Heart right ventricle (tissue), 16 donors: ENCODE data around the gene SLC22A13. TPM values are rescaled to one million over a fixed set of nuclear protein-coding genes. Genes with fewer than 3 reads are reported as not detected.

Experiments
- ATAC-seq, 8 donors: fragments of 200-7000 bp; cut with Tn5 transposase; one replicate each; pipeline ENCODE4 v1.9.1; 2020; ENCODE audit warnings: mild to moderate bottlenecking in 8 of 8, moderate library complexity in 8 of 8, moderate number of reproducible peaks in 1 of 8
- DNase-seq, 2 donors: peaks; one replicate each; pipeline ENCODE4 v3.0.0-alpha.2; 2020
- H3K27ac ChIP-seq, 10 donors: fragments of 200-600 bp; sonication (generic) in 2 of 10; one replicate each; pipeline versions ENCODE4 v1.5.0 to v1.8.0; 2020 to 2022; ENCODE audit warnings: mild to moderate bottlenecking in 3 of 10
- H3K27me3 ChIP-seq, 7 donors: fragments of 200-600 bp; one replicate each; pipeline ENCODE4 v1.8.0; 2021 to 2022; ENCODE audit warnings: mild to moderate bottlenecking in 2 of 7
- H3K36me3 ChIP-seq, 9 donors: fragments of 200-600 bp; sonication (generic) in 1 of 9; one replicate each; pipeline versions ENCODE4 v1.5.0 to v1.8.0; 2020 to 2022; ENCODE audit warnings: mild to moderate bottlenecking in 2 of 9
- H3K4me1 ChIP-seq, 9 donors: fragments of 200-600 bp; sonication (generic) in 1 of 9; one replicate each; pipeline versions ENCODE4 v1.5.0 to v1.8.0; 2020 to 2022; ENCODE audit warnings: mild to moderate bottlenecking in 4 of 9
- H3K4me3 ChIP-seq, 10 donors: fragments of 200-600 bp; sonication (generic) in 2 of 10; one replicate each; pipeline versions ENCODE4 v1.5.0 to v1.8.0; 2020 to 2022; ENCODE audit warnings: mild to moderate bottlenecking in 7 of 10, moderate library complexity in 2 of 10
- H3K9me3 ChIP-seq, 11 donors: fragments of 200-600 bp in 10 of 11; sonication (generic) in 2 of 11; one replicate each; pipeline versions ENCODE4 v1.5.0 to v1.8.0; 2013 to 2022; ENCODE audit warnings: mild to moderate bottlenecking in 2 of 11, control low read depth in 1 of 11, moderate library complexity in 1 of 11
- intact Hi-C, 10 donors: fragments of 100-400 bp; cut with DNase I; formaldehyde crosslinking; loops; one replicate each; pipeline versions ENCODE4 v1.11.1 to v1.14.2; 2022
- polyA plus RNA-seq, 2 donors: library from polyadenylated mRNA; stranded (reverse); fragments of 200-250 nt; gene quantifications; one replicate each; pipeline ENCODE4 v1.2.3, GENCODE V29; 2013
- total RNA-seq, 10 donors: library from RNA; stranded (reverse); fragmentation: NEBNext Ultra II Directional in 3 of 10; extraction: Animal tissue kit (Norgen Biotek cat#: 25700) in 3 of 10; gene quantifications; one replicate each; pipeline versions ENCODE4 v1.2.1 to v1.2.4, GENCODE V29; 2021 to 2023
- TF ChIP-seq, protein P1 (sequence below), 9 donors: fragments of 200-600 bp; sonication (generic) in 2 of 9; IDR thresholded peaks; one replicate each; pipeline versions ENCODE4 v1.5.0 to v1.8.0; 2021 to 2022; ENCODE audit warnings: antibody characterized with exemption in 9 of 9, mild to moderate bottlenecking in 5 of 9, moderate library complexity in 1 of 9
- donor health status: Arrhythmogenic right ventricular cardiomyopathy.
- donor health status: ischemic (EF 13 %, LVEDD 7.1; RV severe dilation, severe dysfunction).
- donor health status: healthy with polysubstance abuse.
- donor health status: DM: no; HTN: yes; CAD: no.
- donor health status: DM: no; HTN: no; CAD: no.
- donor health status: ischemic (EF 25% LVEDD 6.9; RV normal size, moderate dysfunction).
- donor health status: ischemic (EF 25% LVEDD 5.7; RV mildly dilated, moderate dysfunction).
- donor health status: healthy.
- donor health status: DM: yes; HTN: yes; CAD: no.
- donor health status: Ischemic cardiomyopathy.
- donor health status: ischemic (EF 35%, LVEDD 5.7; RV mildly dilated, moderate dysfunction).
- donor health status: nonischemic (EF 11% LVEDD 7.7; RV severe dilation, severe dysfunction).
- donor health status: DM: yes; HTN: yes; CAD: no.
- donor health status: PGD.
- donor health status: ischemic (EF 29% LVEDD 5.4; RV normal size, mild dysfunction).
- donor health status: nonischemic (EF 23%, LVEDD 6.1; RV moderate dilation, normal function).

Gene SLC22A13
- total and polyA plus RNA-seq, 12 donors: 0.03 to 0.49 (median 0.25) TPM; not detected in 4

- Histone ChIP-seq H3K4me3 (no peak overlapping the region), H3K9me3 (peaks cover 0 to 6% (median 0%) of the 10 kb centered on the region in 11 donors), H3K27me3 (peaks cover 0 to 8% (median 0%) of the 10 kb centered on the region in 7 donors), H3K27ac (no peak overlapping the region), H3K36me3 (no peaks in the 10 kb centered on the region), H3K4me1 (no peaks in the 10 kb centered on the region)
- TF ChIP-seq, protein P1, sequence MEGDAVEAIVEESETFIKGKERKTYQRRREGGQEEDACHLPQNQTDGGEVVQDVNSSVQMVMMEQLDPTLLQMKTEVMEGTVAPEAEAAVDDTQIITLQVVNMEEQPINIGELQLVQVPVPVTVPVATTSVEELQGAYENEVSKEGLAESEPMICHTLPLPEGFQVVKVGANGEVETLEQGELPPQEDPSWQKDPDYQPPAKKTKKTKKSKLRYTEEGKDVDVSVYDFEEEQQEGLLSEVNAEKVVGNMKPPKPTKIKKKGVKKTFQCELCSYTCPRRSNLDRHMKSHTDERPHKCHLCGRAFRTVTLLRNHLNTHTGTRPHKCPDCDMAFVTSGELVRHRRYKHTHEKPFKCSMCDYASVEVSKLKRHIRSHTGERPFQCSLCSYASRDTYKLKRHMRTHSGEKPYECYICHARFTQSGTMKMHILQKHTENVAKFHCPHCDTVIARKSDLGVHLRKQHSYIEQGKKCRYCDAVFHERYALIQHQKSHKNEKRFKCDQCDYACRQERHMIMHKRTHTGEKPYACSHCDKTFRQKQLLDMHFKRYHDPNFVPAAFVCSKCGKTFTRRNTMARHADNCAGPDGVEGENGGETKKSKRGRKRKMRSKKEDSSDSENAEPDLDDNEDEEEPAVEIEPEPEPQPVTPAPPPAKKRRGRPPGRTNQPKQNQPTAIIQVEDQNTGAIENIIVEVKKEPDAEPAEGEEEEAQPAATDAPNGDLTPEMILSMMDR (IDR thresholded peaks at IDR 0.05): no peak
- intact Hi-C loops: no loop called here
- ATAC-seq (no peak), DNase-seq (no peak)
These were observed 61.9 kb downstream of the SLC22A13 start for GRCh38 chr3:38327335-38328009.

Other genes starting within 250 kb of the SLC22A13 start
- gene PLCD1, start 236.2 kb upstream of the SLC22A13 start, total RNA-seq: 10 to 100 TPM in 6 of 10 donors, 1 to 10 TPM in 4; 6.3 to 17.7 (median 10.1) TPM
- gene PLCD1, start 236.2 kb upstream of the SLC22A13 start, polyA plus RNA-seq: 10 to 100 TPM; 13.0 to 20.0 TPM
- gene DLEC1, start 226.6 kb upstream of the SLC22A13 start, total RNA-seq: under 1 TPM in 6 of 10 donors, not detected in 4; 0.09 to 0.42 (median 0.30) TPM
- under 1 TPM; 0.13 to 0.66 TPM for gene DLEC1, start 226.6 kb upstream of the SLC22A13 start, polyA plus RNA-seq
- gene ACAA1, start 128.7 kb upstream of the SLC22A13 start, total RNA-seq: 100 to 1,000 TPM; 102 to 136 (median 117) TPM
- 100 to 1,000 TPM in 1 of 2 donors, 10 to 100 TPM in 1; 76.4 to 133 TPM for gene ACAA1, start 128.7 kb upstream of the SLC22A13 start, polyA plus RNA-seq
- gene MYD88, start 127.2 kb upstream of the SLC22A13 start, total RNA-seq: 10 to 100 TPM in 2 of 10 donors, 1 to 10 TPM in 8; 4.2 to 22.3 (median 6.8) TPM
- 10 to 100 TPM in 1 of 2 donors, 1 to 10 TPM in 1; 7.1 to 11.1 TPM for gene MYD88, start 127.2 kb upstream of the SLC22A13 start, polyA plus RNA-seq
- gene OXSR1, start 100.3 kb upstream of the SLC22A13 start, total RNA-seq: 10 to 100 TPM; 27.3 to 38.4 (median 31.6) TPM
- 10 to 100 TPM; 13.7 to 15.9 TPM for gene OXSR1, start 100.3 kb upstream of the SLC22A13 start, polyA plus RNA-seq
- under 1 TPM in 2 of 10 donors, not detected in 8; 0.17 to 0.28 TPM for gene SLC22A14, start 16.5 kb downstream of the SLC22A13 start, total RNA-seq
- under 1 TPM; 0.06 to 0.37 TPM for gene SLC22A14, start 16.5 kb downstream of the SLC22A13 start, polyA plus RNA-seq
- gene XYLB, start 81.0 kb downstream of the SLC22A13 start, total RNA-seq: 1 to 10 TPM in 2 of 10 donors, under 1 TPM in 8; 0.42 to 1.7 (median 0.73) TPM
- gene XYLB, start 81.0 kb downstream of the SLC22A13 start, polyA plus RNA-seq: under 1 TPM; 0.22 TPM
- gene ACVR2B, start 188.1 kb downstream of the SLC22A13 start, total RNA-seq: 1 to 10 TPM; 3.7 to 7.6 (median 6.3) TPM
- gene ACVR2B, start 188.1 kb downstream of the SLC22A13 start, polyA plus RNA-seq: 1 to 10 TPM in 1 of 2 donors, under 1 TPM in 1; 0.43 to 1.4 TPM
- gene EXOG, start 230.5 kb downstream of the SLC22A13 start, total RNA-seq: 10 to 100 TPM; 11.9 to 38.9 (median 25.4) TPM
- 10 to 100 TPM; 10.7 to 39.9 TPM for gene EXOG, start 230.5 kb downstream of the SLC22A13 start, polyA plus RNA-seq